GM18517 (cell line): ENCODE measurements around the gene STRAP.
A peak's percentile ranks its signal among the peaks of the same experiment; 100 is the strongest.
"Not testable (repeated sequence)": the region's sequence is repeated elsewhere in the genome, so short reads cannot be mapped to it uniquely, and the experiment has no call there.

ENCODE experiments used
- ATAC-seq: cut with Tn5 transposase; IDR thresholded peaks from one replicate; pipeline ENCODE4 v1.9.1; 2021; ENCODE audit warnings: mild to moderate bottlenecking, moderate library complexity; ENCODE audit not compliant: unreplicated experiment

STRAP gene

GRCh38 chr12:15868186-15868585 lies 14.0 kb upstream of the STRAP start:
- no peak for ATAC-seq

GRCh38 chr12:15873556-15873955 lies 8.6 kb upstream of the STRAP start:
- no peak for ATAC-seq

GRCh38 chr12:15874556-15875145 lies 7.5 kb upstream of the STRAP start:
- not testable (repeated sequence) for ATAC-seq

- no peak for ATAC-seq
These were observed 6.3 kb upstream of the STRAP start for GRCh38 chr12:15875863-15876262.

- no peak for ATAC-seq
These were observed 2.8 kb upstream of the STRAP start for GRCh38 chr12:15879413-15879812.

GRCh38 chr12:15880721-15881120 lies 1.5 kb upstream of the STRAP start:
- ATAC-seq: no peak

DNA sequence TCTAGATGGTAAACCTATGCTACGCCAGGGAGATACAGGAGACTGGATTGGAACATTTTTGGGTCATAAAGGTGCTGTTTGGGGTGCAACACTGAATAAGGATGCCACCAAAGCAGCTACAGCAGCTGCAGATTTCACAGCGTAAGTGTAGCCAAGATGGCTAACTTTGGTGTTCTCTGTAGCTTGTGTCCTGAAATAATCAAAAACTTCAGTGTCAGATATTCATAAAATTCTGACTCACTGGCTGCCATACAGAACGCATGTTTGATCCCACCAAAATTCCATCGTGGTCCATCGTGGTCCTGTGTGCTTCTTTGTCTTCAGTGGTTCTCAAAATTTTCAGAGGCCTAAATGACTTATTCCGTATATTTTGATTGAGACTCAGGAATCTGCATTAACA lies 1.3 kb downstream of the STRAP start:
- no peak for ATAC-seq

DNA sequence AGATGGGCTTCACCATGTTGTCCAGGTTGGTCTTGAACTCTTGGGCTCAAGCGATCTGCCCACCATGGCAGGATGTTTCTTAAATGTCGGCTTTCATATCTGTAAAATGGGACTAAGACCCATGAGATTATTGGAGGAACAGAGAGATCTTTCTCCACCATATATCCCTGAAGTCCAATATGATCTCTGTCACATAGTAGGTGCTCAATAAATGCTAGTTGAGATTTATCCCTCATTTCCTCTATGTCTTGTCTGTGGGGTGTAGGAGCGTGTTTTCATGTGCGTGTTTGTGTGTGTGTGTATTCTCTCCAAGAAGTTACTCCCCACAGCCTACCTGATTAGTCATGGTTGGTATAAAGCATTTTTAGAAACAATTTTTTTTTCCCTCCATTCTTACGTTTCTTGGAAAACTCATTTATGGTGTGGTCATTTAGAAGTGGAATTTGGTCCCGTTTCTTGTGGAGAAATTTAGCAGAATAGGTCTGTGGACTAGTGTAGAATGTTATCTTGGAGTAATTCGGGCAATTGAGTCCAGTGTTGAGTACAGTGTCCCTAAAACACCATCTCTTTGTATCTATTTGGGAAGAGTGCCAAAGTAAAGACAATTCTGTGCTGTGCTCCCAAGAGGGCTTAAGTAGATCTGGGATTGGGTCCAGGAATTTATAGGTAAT lies 4.3 kb downstream of the STRAP start:
- no peak for ATAC-seq

DNA sequence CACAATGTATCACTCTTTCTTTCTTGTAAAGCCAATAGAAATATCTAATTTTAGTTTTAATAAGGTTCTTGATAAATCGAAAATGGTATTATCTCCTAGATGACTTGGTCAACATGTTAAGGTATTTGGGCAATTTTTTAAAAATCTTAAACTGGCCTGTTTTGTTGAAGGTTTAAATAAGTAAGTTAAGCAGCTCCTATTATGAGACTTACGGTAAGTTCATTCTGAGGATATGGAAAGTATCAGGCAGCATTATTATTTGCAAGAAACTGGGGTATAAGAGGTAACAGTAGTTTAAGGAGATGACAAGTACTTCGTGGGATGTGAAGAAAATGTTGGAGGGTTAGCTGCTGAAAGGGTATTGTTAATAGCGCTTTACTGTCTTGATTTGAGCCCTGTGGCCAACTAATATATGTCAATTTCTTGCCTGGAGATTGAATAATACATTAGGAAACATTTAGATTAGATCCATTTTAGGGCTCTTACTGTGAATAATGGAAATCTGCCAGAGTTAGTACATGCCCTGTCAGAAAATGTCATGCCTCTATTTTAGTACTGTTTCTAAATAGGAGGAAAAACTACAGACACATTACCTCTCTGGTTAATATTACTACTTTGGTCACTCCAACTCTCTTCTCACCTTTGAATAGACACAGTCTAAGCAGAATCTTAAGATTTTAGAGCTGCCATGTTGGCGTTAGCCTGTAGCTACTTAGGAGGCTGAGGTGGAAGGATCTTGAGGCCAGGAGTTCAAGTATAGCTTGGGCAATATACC lies 5.0 kb downstream of the STRAP start:
- no peak for ATAC-seq

GRCh38 chr12:15892645-15893259 lies 10.6 kb downstream of the STRAP start:
- no peak for ATAC-seq

GRCh38 chr12:15893260-15893659 lies 11.1 kb downstream of the STRAP start:
- no peak for ATAC-seq

DNA sequence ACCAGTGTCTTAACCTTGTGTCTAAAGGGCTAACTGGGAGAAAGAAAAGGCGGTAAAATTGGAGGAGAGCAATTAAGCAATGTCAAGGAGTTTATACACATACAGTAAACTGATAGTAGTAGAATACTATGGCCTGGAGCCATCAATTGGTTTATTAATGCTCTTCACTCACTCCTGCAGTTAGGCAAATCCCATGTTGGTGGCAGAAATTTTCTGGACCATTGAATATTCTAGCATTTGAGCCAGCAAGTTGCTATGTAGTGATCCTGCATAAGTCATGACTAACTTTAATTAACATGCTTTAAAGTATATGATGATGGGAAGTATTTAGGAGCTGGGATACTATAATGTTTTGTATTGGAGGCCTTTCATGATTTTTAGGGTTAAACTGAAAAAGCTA lies 14.7 kb downstream of the STRAP start:
- no peak for ATAC-seq

DNA sequence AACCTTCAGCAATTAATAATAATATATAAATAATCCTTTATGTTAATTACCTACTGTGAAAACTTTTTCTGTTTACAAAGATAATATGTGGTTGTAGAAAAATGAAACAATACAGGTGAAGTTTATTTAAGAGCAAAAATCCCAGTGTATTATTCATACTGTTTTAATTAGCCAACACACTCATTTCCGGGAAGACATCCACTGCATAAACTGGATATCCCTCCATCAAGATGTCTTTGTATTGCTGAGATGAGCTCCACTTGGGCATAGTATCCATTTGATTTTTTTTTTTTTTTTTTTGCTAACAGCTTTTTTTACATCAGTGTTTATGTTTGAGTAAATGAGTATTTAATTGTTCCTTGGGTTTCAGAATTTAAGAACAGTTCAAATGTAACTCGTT lies 15.2 kb downstream of the STRAP start:
- no peak for ATAC-seq

GRCh38 chr12:15899282-15899870 lies 17.2 kb downstream of the STRAP start:
- ATAC-seq: peak; percentile 73

- ATAC-seq: no peak
These were observed 22.3 kb downstream of the STRAP start for GRCh38 chr12:15904378-15904920.

DNA sequence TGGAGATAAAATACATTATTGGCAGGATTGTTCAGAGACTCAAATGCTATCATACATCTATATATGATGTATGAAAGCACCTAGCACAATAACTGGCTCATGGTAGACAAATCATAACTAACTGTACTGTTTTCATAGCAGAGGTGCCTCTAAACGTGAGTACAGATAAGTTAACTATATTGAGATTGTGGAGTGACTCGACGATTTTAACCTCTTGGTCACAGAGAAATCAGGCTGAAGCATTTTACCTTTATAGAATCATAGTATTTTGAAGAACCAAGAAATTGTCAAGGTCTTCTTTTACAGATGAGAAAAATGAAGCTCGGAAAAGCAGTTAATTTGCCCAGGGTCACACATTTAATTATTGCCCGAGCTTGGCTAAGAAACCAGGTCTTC lies 28.3 kb downstream of the STRAP start:
- ATAC-seq: no peak

DNA sequence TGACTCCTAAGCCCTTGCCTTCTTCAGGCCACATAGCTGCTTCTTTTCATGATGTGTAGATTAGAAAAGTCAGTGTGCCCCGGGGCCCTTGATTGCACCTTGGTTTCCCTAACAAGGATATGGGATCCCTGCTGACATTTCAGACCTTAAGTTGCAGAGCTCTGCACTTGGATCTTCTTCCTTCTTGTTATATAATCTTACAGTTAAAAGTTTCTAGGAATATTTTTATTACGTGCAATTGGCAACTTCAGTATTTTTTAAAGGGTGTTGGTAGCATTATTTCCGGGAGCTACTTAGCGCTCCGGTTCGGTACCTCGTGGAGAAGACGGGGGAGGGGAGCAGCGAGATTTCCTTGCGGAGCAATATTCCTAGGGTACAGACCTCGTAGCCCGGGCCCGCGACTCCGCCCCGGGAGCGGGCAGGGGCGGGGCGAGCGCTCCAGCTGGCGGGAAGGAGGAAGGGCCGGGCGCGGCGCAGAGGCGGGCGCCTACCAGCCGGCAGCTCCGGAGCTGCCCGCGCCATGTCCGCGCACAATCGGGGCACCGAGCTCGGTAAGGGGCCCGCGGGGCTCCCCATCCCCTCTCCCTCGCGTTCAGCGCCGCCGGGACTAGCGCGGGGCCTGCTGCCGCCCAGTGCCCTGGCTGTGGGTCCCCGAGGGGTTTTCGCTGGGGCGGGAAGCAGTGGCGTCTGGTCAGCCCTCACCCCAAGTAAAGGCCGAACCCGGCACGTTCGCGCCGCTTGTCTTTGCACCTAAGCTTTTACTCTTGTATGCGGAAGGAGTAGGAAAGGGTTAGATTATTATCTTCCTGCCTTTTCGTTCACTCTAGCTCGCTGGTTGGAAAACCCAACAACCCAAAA lies 28.9 kb downstream of the STRAP start, which contains the start of gene DERA:
Gene DERA, plus strand, starts transcription at position 469 of the 858 bp plus-strand sequence. Its CDS starts 52 bp downstream, at position 521.
- peak; percentile 85 for ATAC-seq

- not testable (repeated sequence) for ATAC-seq
These were observed 29.7 kb downstream of the STRAP start for GRCh38 chr12:15911931-15912330.

GRCh38 chr12:15914131-15914530 lies 31.9 kb downstream of the STRAP start:
- ATAC-seq: not testable (repeated sequence)

DNA sequence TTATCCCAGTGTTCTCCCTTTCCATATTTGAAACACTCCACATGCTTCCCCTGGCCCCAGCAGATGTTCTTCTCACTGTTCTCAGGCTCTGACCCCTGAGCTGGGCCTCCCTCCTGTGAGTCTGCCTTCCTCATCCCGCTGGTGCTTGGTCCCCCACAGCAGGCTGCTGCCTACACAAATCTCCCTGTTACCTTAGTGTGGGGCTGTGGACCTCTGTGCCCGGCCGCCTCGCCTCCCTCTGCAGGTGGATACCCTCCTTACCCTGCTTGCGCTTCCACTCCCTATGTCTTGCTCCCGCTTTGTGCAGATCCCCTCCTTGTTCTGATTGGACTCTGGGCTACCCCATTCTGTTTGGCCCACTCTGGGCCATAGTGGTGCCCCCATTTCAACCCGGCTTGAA lies 35.9 kb downstream of the STRAP start:
- no peak for ATAC-seq
